H1 (cell line): ENCODE data around the gene RCAN3. TPM values are rescaled to one million over a fixed set of nuclear protein-coding genes. Genes with fewer than 3 reads are reported as not detected.

Experiments used
- CTCF ChIA-PET: fragments of 300-600 bp; sonication (Branson Sonifier 250); formaldehyde crosslinking; loops from one replicate; lab custom pipeline; 2021; ENCODE audit not compliant: partially characterized antibody; lab: Charles Lee
- POLR2A ChIA-PET: fragments of 300-600 bp; sonication (Branson Sonifier 250); formaldehyde crosslinking; loops from one replicate; lab custom pipeline; 2021; ENCODE audit warnings: inconsistent platforms; ENCODE audit not compliant: partially characterized antibody; lab: Charles Lee
- DNase-seq, 2 experiments: peaks; one replicate each; pipeline versions ENCODE4 v3.0.0 to v3.0.0-alpha.2; 2010 to 2022; ENCODE audit warnings: low spot score in 2 of 2, low read depth in 1 of 2, mixed read lengths in 1 of 2
- FAIRE-seq: peaks from 2 replicates; lab custom pipeline; 2011; peaks lifted over from hg19 to GRCh38; lab: Jason Lieb, UNC
- H2AFZ ChIP-seq: 2 replicates; pipeline ENCODE4 v1.8.1; 2012; ENCODE audit warnings: low read length, inconsistent platforms
- H2AK5ac ChIP-seq: 2 replicates; pipeline ENCODE4 v1.6.1; 2013; ENCODE audit warnings: low read depth, low read length
- H2BK120ac ChIP-seq: replicated peaks from 2 replicates; pipeline ENCODE3; 2013; ENCODE audit warnings: low read depth, low read length, inconsistent platforms
- H2BK12ac ChIP-seq: 2 replicates; pipeline ENCODE4 v1.6.1; 2013; ENCODE audit warnings: low read depth, low read length
- H2BK15ac ChIP-seq: 2 replicates; pipeline ENCODE4 v1.6.1; 2013; ENCODE audit warnings: low read length
- H2BK20ac ChIP-seq: 2 replicates; pipeline ENCODE4 v1.6.1; 2013; ENCODE audit warnings: low read length
- H2BK5ac ChIP-seq: 2 replicates; pipeline ENCODE4 v1.6.1; 2013; ENCODE audit warnings: low read depth, low read length
- H3K14ac ChIP-seq: 2 replicates; pipeline ENCODE4 v1.6.1; 2013; ENCODE audit warnings: inconsistent platforms; ENCODE audit not compliant: insufficient read length
- H3K18ac ChIP-seq: 2 replicates; pipeline ENCODE4 v1.6.1; 2013; ENCODE audit warnings: low read length; ENCODE audit errors: extremely low read depth
- H3K23ac ChIP-seq: 2 replicates; pipeline ENCODE4 v1.6.1; 2013; ENCODE audit warnings: inconsistent platforms; ENCODE audit not compliant: insufficient read length
- H3K23me2 ChIP-seq: 2 replicates; pipeline ENCODE4 v1.6.1; 2013; ENCODE audit warnings: low read depth, low read length
- H3K27ac ChIP-seq: 2 replicates; pipeline ENCODE4 v1.6.1; 2011; ENCODE audit warnings: low read depth, low read length, inconsistent platforms
- H3K27me3 ChIP-seq, 4 experiments: replicated peaks in 1 of 4; 1 replicate in 1 of 4; 2 replicates in 3 of 4; pipeline versions ENCODE4 v1.6.1 to v1.8.1; 2011 to 2013; ENCODE audit warnings: low read length in 3 of 4, mild to moderate bottlenecking in 3 of 4, inconsistent platforms in 2 of 4, mixed read lengths in 2 of 4, moderate library complexity in 1 of 4; ENCODE audit not compliant: control insufficient read depth in 3 of 4, insufficient read depth in 3 of 4; ENCODE audit errors: extremely low read depth in 1 of 4
- H3K36me3 ChIP-seq, 4 experiments: 2 replicates each; pipeline versions ENCODE4 v1.6.1 to v1.8.1; 2011 to 2013; ENCODE audit warnings: mild to moderate bottlenecking in 4 of 4, low read length in 3 of 4, moderate library complexity in 2 of 4, control low read depth in 1 of 4, inconsistent platforms in 1 of 4; ENCODE audit not compliant: insufficient read depth in 4 of 4, control insufficient read depth in 2 of 4
- H3K4ac ChIP-seq: replicated peaks from 2 replicates; pipeline ENCODE3; 2013; ENCODE audit warnings: low read length, low read depth, mixed read lengths, inconsistent platforms; ENCODE audit not compliant: insufficient read length
- H3K4me1 ChIP-seq, 4 experiments: replicated peaks in 1 of 4; 1 replicate in 1 of 4; 2 replicates in 3 of 4; pipeline versions ENCODE4 v1.6.1 to v1.8.1; 2011 to 2013; ENCODE audit warnings: low read length in 3 of 4, inconsistent platforms in 2 of 4, mixed read lengths in 1 of 4; ENCODE audit not compliant: insufficient read depth in 4 of 4, control insufficient read depth in 3 of 4
- H3K4me2 ChIP-seq, 2 experiments: 2 replicates each; pipeline versions ENCODE4 v1.6.1 to v1.8.1; 2011 to 2013; ENCODE audit warnings: low read depth in 2 of 2, low read length in 2 of 2, control low read depth in 1 of 2, inconsistent platforms in 1 of 2, mild to moderate bottlenecking in 1 of 2; ENCODE audit not compliant: insufficient read depth in 1 of 2
- H3K4me3 ChIP-seq, 4 experiments: fragments of 200-600, 300-600 bp in 1 of 4; sonication (generic), shearing (Covaris generic), sonication (Bioruptor Twin) in 1 of 4; 2 replicates each; pipeline versions ENCODE4 v1.5.1 to v1.8.1; 2011 to 2016; ENCODE audit warnings: low read length in 4 of 4, low read depth in 3 of 4, control low read depth in 2 of 4, inconsistent platforms in 2 of 4, mild to moderate bottlenecking in 2 of 4, mixed read lengths in 1 of 4, moderate library complexity in 1 of 4; ENCODE audit not compliant: insufficient read depth in 2 of 4; ENCODE audit errors: extremely low read depth in 1 of 4
- H3K56ac ChIP-seq: replicated peaks from 2 replicates; pipeline ENCODE3; 2013; ENCODE audit warnings: low read depth, mild to moderate bottlenecking, mixed read lengths, low read length, inconsistent platforms; ENCODE audit not compliant: insufficient read length
- H3K79me1 ChIP-seq: 2 replicates; pipeline ENCODE4 v1.6.1; 2013; ENCODE audit warnings: low read depth, low read length, control low read depth
- H3K79me2 ChIP-seq, 2 experiments: 2 replicates each; pipeline versions ENCODE4 v1.6.1 to v1.8.1; 2012 to 2013; ENCODE audit warnings: low read length in 2 of 2, mild to moderate bottlenecking in 2 of 2, inconsistent platforms in 1 of 2; ENCODE audit not compliant: insufficient read depth in 2 of 2, control insufficient read depth in 1 of 2
- H3K9ac ChIP-seq, 4 experiments: replicated peaks in 1 of 4; 1 replicate in 1 of 4; 2 replicates in 3 of 4; pipeline versions ENCODE4 v1.6.1 to v1.8.1; 2011 to 2013; ENCODE audit warnings: low read depth in 3 of 4, low read length in 3 of 4, control low read depth in 2 of 4, mild to moderate bottlenecking in 2 of 4, moderate library complexity in 2 of 4, inconsistent platforms in 1 of 4; ENCODE audit errors: extremely low read depth in 1 of 4
- H3K9me3 ChIP-seq, 2 experiments: 2 replicates each; pipeline versions ENCODE4 v1.6.1 to v1.8.1; 2012 to 2013; ENCODE audit warnings: mild to moderate bottlenecking in 2 of 2, moderate library complexity in 2 of 2, control low read depth in 1 of 2, inconsistent platforms in 1 of 2, low read depth in 1 of 2, low read length in 1 of 2, mixed read lengths in 1 of 2; ENCODE audit not compliant: insufficient read depth in 2 of 2
- H4K20me1 ChIP-seq, 2 experiments: replicated peaks in 1 of 2; 2 replicates each; pipeline versions ENCODE3 to v1.8.1; 2011 to 2013; ENCODE audit warnings: inconsistent platforms in 2 of 2, low read length in 2 of 2, mild to moderate bottlenecking in 1 of 2; ENCODE audit not compliant: insufficient read depth in 2 of 2, control insufficient read depth in 1 of 2
- H4K5ac ChIP-seq: 2 replicates; pipeline ENCODE4 v1.6.1; 2013; ENCODE audit warnings: low read length, low read depth, mixed read lengths, inconsistent platforms; ENCODE audit not compliant: insufficient read length
- H4K8ac ChIP-seq: 2 replicates; pipeline ENCODE4 v1.8.0; 2013; ENCODE audit warnings: mild to moderate bottlenecking, moderate library complexity, low read length, inconsistent platforms; ENCODE audit not compliant: insufficient read depth; ENCODE audit errors: extremely low read depth
- H4K91ac ChIP-seq: replicated peaks from 2 replicates; pipeline ENCODE3; 2013; ENCODE audit warnings: low read length, mixed read lengths, inconsistent platforms; ENCODE audit not compliant: insufficient read length
- BACH1 ChIP-seq: IDR thresholded peaks from 2 replicates; pipeline ENCODE4 v1.6.1; 2012; ENCODE audit warnings: low read length, improper control_type of control experiment
- BCL11A ChIP-seq, 2 experiments: IDR thresholded peaks; one replicate each; pipeline ENCODE4 v1.6.1; 2011; ENCODE audit warnings: low read depth in 2 of 2, low read length in 2 of 2, mild to moderate bottlenecking in 2 of 2
- CEBPB ChIP-seq: IDR thresholded peaks from 2 replicates; pipeline ENCODE4 v1.6.1; 2012; ENCODE audit warnings: low read depth, low read length
- FOSL1 ChIP-seq: IDR thresholded peaks from 2 replicates; pipeline ENCODE4 v1.6.1; 2011; ENCODE audit warnings: mild to moderate bottlenecking, low read depth, low read length, moderate library complexity; ENCODE audit not compliant: insufficient read depth
- HDAC2 ChIP-seq, 2 experiments: fragments of 300-600 bp in 1 of 2; sonication (generic) in 1 of 2; IDR thresholded peaks; 2 replicates each; pipeline ENCODE4 v1.6.1; 2011 to 2012; ENCODE audit warnings: low read depth in 2 of 2, low read length in 2 of 2, mild to moderate bottlenecking in 2 of 2, moderate library complexity in 2 of 2, borderline replicate concordance in 1 of 2, inconsistent platforms in 1 of 2
- RAD21 ChIP-seq, 2 experiments: IDR thresholded peaks in 1 of 2; conservative IDR thresholded peaks in 1 of 2; 2 replicates each; pipeline ENCODE4 v1.6.1; 2011; ENCODE audit warnings: low read depth in 2 of 2, low read length in 2 of 2, improper control_type of control experiment in 1 of 2, inconsistent platforms in 1 of 2, mild to moderate bottlenecking in 1 of 2, moderate library complexity in 1 of 2
- SAP30 ChIP-seq: fragments of 300-600 bp; sonication (generic); IDR thresholded peaks from 2 replicates; pipeline ENCODE4 v1.7.1; 2012; ENCODE audit warnings: low read length, moderate library complexity, mild to moderate bottlenecking, inconsistent platforms; ENCODE audit not compliant: insufficient read depth, insufficient replicate concordance
- WGBS, 2 experiments: shearing (Covaris generic) in 1 of 2; methylation state at CpG; one replicate each; pipeline versions ENCODE4 v1.1.6 to v1.1.7; 2013 to 2015; ENCODE audit warnings: low lambda C conversion rate in 2 of 2, mixed read lengths in 2 of 2, inconsistent platforms in 1 of 2, low coverage in 1 of 2, missing lambda C conversion rate in 1 of 2; ENCODE audit not compliant: insufficient replicate concordance in 2 of 2, insufficient coverage in 1 of 2, insufficient read length in 1 of 2; ENCODE audit errors: extremely low coverage in 1 of 2, missing lambda C conversion rate in 1 of 2; 5-methylcytosine and 5-hydroxymethylcytosine counted together
- polyA plus RNA-seq, 7 experiments: library from polyadenylated mRNA; depleted of rRNA in 3 of 7; stranded (reverse) in 5 of 7; unstranded in 2 of 7; fragments of >200 nt in 5 of 7; fragments of 200-250 nt in 2 of 7; gene quantifications; 1 replicate in 5 of 7; 2 replicates in 1 of 7; 4 replicates in 1 of 7; pipeline versions ENCODE4 v1.2.1 to v1.2.3, GENCODE V29; 2011 to 2013; ENCODE audit warnings: missing spikeins in 2 of 7, mixed read lengths in 2 of 7
- total RNA-seq: library from RNA; stranded (reverse); fragmentation: NEBNext Ultra II Directional; extraction: Animal tissue kit (Norgen Biotek cat#: 25700); gene quantifications from 2 replicates; pipeline ENCODE4 v1.2.1, GENCODE V29; 2021
- TF ChIP-seq, protein P1 (sequence below): IDR thresholded peaks from 2 replicates; pipeline ENCODE4 v1.6.1; 2011; ENCODE audit warnings: low read depth, mild to moderate bottlenecking, low read length; ENCODE audit not compliant: insufficient read depth
- TF ChIP-seq, protein P2 (sequence below): IDR thresholded peaks from 2 replicates; pipeline ENCODE4 v1.6.1; 2012; ENCODE audit warnings: inconsistent platforms

The RCAN3 gene
- total and polyA plus RNA-seq, 2 of the 8 experiments (the other 6 are each of a cell fraction or from before 2014, with no cell fraction given) = 5.6 to 16.6 TPM

DNA sequence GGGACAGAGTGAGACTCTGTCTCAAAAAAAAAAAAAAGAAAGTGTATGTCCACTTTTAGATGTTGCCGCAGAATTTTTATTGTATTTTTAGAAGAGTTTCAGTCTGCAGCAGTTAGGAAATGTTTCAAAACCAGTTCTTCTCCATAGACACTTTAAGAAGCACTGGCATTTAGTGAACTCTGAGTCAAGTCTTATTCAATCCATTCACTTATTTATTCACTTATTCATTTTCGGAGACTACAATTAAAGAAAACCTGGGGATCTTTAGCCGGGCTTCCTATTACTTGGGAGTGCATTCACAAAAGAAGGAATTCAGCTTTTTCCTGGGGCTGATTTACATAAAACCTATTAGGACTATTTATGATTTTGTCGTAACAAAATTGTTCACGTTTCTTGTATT lies 12.3 kb downstream of the RCAN3 start:
- Histone ChIP-seq H3K23ac (no peak overlapping the region), H3K36me3 (no peaks in the 10 kb centered on the region), H3K23me2 (no peaks in the 10 kb centered on the region), H3K4me1 (no peaks in the 10 kb centered on the region; a peak in 1 of 7 replicates), H4K8ac (no peak overlapping the region), H3K4ac (no peak overlapping the region), H2BK15ac (no peak overlapping the region), H4K91ac (no peak overlapping the region), H3K9me3 (no peaks in the 10 kb centered on the region), H3K9ac (no peak overlapping the region), H2BK120ac (no peak overlapping the region), H3K27me3 (no peaks in the 10 kb centered on the region), H3K27ac (no peak overlapping the region), H3K79me2 (no peaks in the 10 kb centered on the region; a peak in 2 of 4 replicates), H4K5ac (no peak overlapping the region), H2BK5ac (no peak overlapping the region), H2AK5ac (no peak overlapping the region), H2BK12ac (no peak overlapping the region), H2AFZ (no peak overlapping the region), H2BK20ac (no peak overlapping the region), H3K14ac (no peak overlapping the region), H3K4me3 (no peak overlapping the region), H4K20me1 (no peaks in the 10 kb centered on the region), H3K79me1 (peaks cover 2% of the 10 kb centered on the region; the same call in 1 of the 2 replicates), H3K56ac (no peak overlapping the region), H3K4me2 (no peak overlapping the region), H3K18ac (no peak overlapping the region)
- DNase-seq (no peak), FAIRE-seq (no peak)
- CTCF ChIA-PET = interaction anchor here (1.2 to 10.9 kb wide), 3 partner anchors 13 to 100 kb away, joined by 4 to 85 read pairs (median 4); partner anchors contain the start of gene NIPAL3
- POLR2A ChIA-PET = interaction anchor here (1.9 kb wide), 1 partner anchor 13 kb away, joined by 4 read pairs; the partner anchor contains the start of gene RCAN3
- WGBS, 2 experiments = 89% methylated on average over 5 of the region's 5 CpGs; no CpG with 5 or more reads in 1 of the 2 experiments
- no peak for TF ChIP-seq CEBPB
- TF ChIP-seq BCL11A (IDR thresholded peaks at IDR 0.05; ENCODE audit: low read depth in 2 of 2, low read length in 2 of 2) = no peak
- no peak for TF ChIP-seq BACH1
- TF ChIP-seq SAP30 = no peak
- TF ChIP-seq RAD21 (IDR thresholded peaks at IDR 0.05 in 1 of 2, conservative IDR thresholded peaks at IDR 0.05 in 1 of 2; ENCODE audit: low read depth in 2 of 2, low read length in 2 of 2) = no peak
- TF ChIP-seq, protein P1, sequence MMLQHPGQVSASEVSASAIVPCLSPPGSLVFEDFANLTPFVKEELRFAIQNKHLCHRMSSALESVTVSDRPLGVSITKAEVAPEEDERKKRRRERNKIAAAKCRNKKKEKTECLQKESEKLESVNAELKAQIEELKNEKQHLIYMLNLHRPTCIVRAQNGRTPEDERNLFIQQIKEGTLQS = no peak
- TF ChIP-seq FOSL1 = no peak
- TF ChIP-seq, protein P2, sequence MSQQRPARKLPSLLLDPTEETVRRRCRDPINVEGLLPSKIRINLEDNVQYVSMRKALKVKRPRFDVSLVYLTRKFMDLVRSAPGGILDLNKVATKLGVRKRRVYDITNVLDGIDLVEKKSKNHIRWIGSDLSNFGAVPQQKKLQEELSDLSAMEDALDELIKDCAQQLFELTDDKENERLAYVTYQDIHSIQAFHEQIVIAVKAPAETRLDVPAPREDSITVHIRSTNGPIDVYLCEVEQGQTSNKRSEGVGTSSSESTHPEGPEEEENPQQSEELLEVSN = no peak
- TF ChIP-seq HDAC2 (IDR thresholded peaks at IDR 0.05; ENCODE audit: borderline replicate concordance in 1 of 2, low read depth in 2 of 2, low read length in 2 of 2) = no peak
